Tibial nerve (tissue), 4 donors: ENCODE measurements around the gene ZDHHC16. TPM values are rescaled to one million over a fixed set of nuclear protein-coding genes. Genes with fewer than 3 reads are reported as not detected.

ENCODE experiments used
- DNase-seq, 2 donors: peaks; one replicate each; pipeline ENCODE4 v3.0.0-alpha.2; 2019; ENCODE audit warnings: low spot score in 2 of 2
- H3K27ac ChIP-seq, 4 donors: fragments of 200-600 bp; sonication (generic) in 3 of 4; one replicate each; pipeline ENCODE4 v1.5.1; 2017 to 2019; ENCODE audit warnings: mild to moderate bottlenecking in 1 of 4
- H3K27me3 ChIP-seq, 2 donors: fragments of 200-600 bp; sonication (generic) in 1 of 2; one replicate each; pipeline versions ENCODE4 v1.5.1 to v1.6.0; 2017 to 2019
- H3K36me3 ChIP-seq, 3 donors: fragments of 200-600 bp; sonication (generic); one replicate each; pipeline ENCODE4 v1.5.1; 2018 to 2019
- H3K4me1 ChIP-seq, 4 donors: fragments of 200-600 bp; sonication (generic) in 3 of 4; one replicate each; pipeline ENCODE4 v1.5.1; 2017 to 2019
- H3K4me3 ChIP-seq, 4 donors: fragments of 200-600 bp; sonication (generic) in 3 of 4; one replicate each; pipeline ENCODE4 v1.5.1; 2017 to 2019; ENCODE audit warnings: mild to moderate bottlenecking in 1 of 4, moderate library complexity in 1 of 4
- H3K9me3 ChIP-seq, 4 donors: fragments of 200-600 bp; sonication (generic) in 3 of 4; one replicate each; pipeline ENCODE4 v1.5.1; 2017 to 2019
- CTCF ChIP-seq, 5 experiments: fragments of 200-600 bp in 3 of 5; fragments of 450-650 bp in 2 of 5; sonication (generic) in 3 of 5; IDR thresholded peaks; one replicate each; pipeline ENCODE4 v1.5.1; 2016 to 2019; ENCODE audit warnings: antibody characterized with exemption in 5 of 5, mild to moderate bottlenecking in 3 of 5, moderate library complexity in 2 of 5
- EP300 ChIP-seq, 2 donors: sonication (generic); formaldehyde crosslinking; IDR thresholded peaks; one replicate each; pipeline ENCODE4 v1.6.1; 2017; ENCODE audit warnings: antibody characterized with exemption in 2 of 2, mild to moderate bottlenecking in 1 of 2
- POLR2A ChIP-seq, 2 donors: fragments of 450-650 bp; IDR thresholded peaks; one replicate each; pipeline ENCODE4 v1.6.1; 2017; ENCODE audit warnings: antibody characterized with exemption in 2 of 2, mild to moderate bottlenecking in 2 of 2, moderate library complexity in 2 of 2
- WGBS, 2 donors: methylation state at CpG; one replicate each; pipeline ENCODE4 v1.1.5; 2018; 5-methylcytosine and 5-hydroxymethylcytosine counted together
- small RNA-seq: library from RNA; depleted of rRNA; stranded (forward); fragments of <200 nt; gene quantifications from one replicate; pipeline ENCODE3, GENCODE V24; 2016
- total RNA-seq, 4 donors: library from RNA; depleted of rRNA; stranded (reverse); fragments of >200 nt; gene quantifications; one replicate each; pipeline ENCODE4 v1.1.0, GENCODE V29; 2016

Gene ZDHHC16
- total RNA-seq, 4 donors from 2014 or later: 26.4 to 50.4 (median 36.0) TPM

GRCh38 chr10:97506199-97506991 lies 60.4 kb downstream of the ZDHHC16 start:
- TF ChIP-seq CTCF (IDR thresholded peaks at IDR 0.05) (no peak), POLR2A (IDR thresholded peaks at IDR 0.05) (no peak), EP300 (IDR thresholded peaks at IDR 0.05) (no peak)
- H3K27me3 ChIP-seq: no peaks in the 10 kb centered on the region
- 68 to 90% methylated on average over 3 of the region's 3 CpGs for WGBS, 2 donors
- H3K9me3 ChIP-seq: no peaks in the 10 kb centered on the region
- H3K36me3 ChIP-seq: no peaks in the 10 kb centered on the region
- no peak overlapping the region for H3K4me3 ChIP-seq
- no peak for DNase-seq
- peaks cover 0 to 3% (median 0%) of the 10 kb centered on the region in 4 donors for H3K4me1 ChIP-seq
- no peak overlapping the region for H3K27ac ChIP-seq

Small RNA genes lying within 50 kb of the gene (small RNA-seq; reads per million reads assigned to genes)
- gene RF00019: not detected

Other genes starting within 250 kb of the ZDHHC16 start
- 100 to 1,000 TPM in 1 of 4 donors, 10 to 100 TPM in 3; 37.5 to 109 (median 77.7) TPM for gene ARHGAP19, start 153.5 kb upstream of the ZDHHC16 start, total RNA-seq
- 10 to 100 TPM in 1 of 4 donors, 1 to 10 TPM in 3; 6.8 to 10.0 (median 8.5) TPM for gene FRAT1, start 126.9 kb upstream of the ZDHHC16 start, total RNA-seq
- gene FRAT2, start 111.4 kb upstream of the ZDHHC16 start, total RNA-seq: 10 to 100 TPM; 14.6 to 28.2 (median 23.3) TPM
- gene RRP12, start 44.8 kb upstream of the ZDHHC16 start, total RNA-seq: 10 to 100 TPM; 14.7 to 50.7 (median 24.4) TPM
- gene PGAM1, start 20.0 kb upstream of the ZDHHC16 start, total RNA-seq: 100 to 1,000 TPM; 142 to 166 (median 155) TPM
- 10 to 100 TPM; 21.6 to 40.8 (median 33.4) TPM for gene EXOSC1, start 169 bp upstream of the ZDHHC16 start, total RNA-seq
- 10 to 100 TPM; 80.4 to 90.2 (median 88.4) TPM for gene MMS19, start 52.2 kb downstream of the ZDHHC16 start, total RNA-seq
- gene UBTD1, start 52.7 kb downstream of the ZDHHC16 start, total RNA-seq: 10 to 100 TPM in 3 of 4 donors, 1 to 10 TPM in 1; 9.4 to 17.1 (median 16.5) TPM
- gene ANKRD2, start 126.6 kb downstream of the ZDHHC16 start, total RNA-seq: 1 to 10 TPM in 1 of 4 donors, under 1 TPM in 1, not detected in 2; 0.22 to 1.0 TPM
- gene HOGA1, start 138.2 kb downstream of the ZDHHC16 start, total RNA-seq: 10 to 100 TPM in 3 of 4 donors, 1 to 10 TPM in 1; 3.6 to 31.6 (median 25.3) TPM
- 1 to 10 TPM; 1.1 to 1.7 (median 1.2) TPM for gene C10orf62, start 143.5 kb downstream of the ZDHHC16 start, total RNA-seq
- gene MORN4, start 187.3 kb downstream of the ZDHHC16 start, total RNA-seq: 1 to 10 TPM; 3.7 to 8.2 (median 7.1) TPM
- 10 to 100 TPM; 17.0 to 29.1 (median 21.0) TPM for gene PI4K2A, start 194.5 kb downstream of the ZDHHC16 start, total RNA-seq
- 100 to 1,000 TPM; 113 to 253 (median 170) TPM for gene AVPI1, start 241.1 kb downstream of the ZDHHC16 start, total RNA-seq